Stimulated activated memory B cell treated with anti-CD40 and anti-IgM and Interleukin-4, amounts not matched to agents 10 μg/mL and 1 μg/mL and 100 μg/mL, for 72 hours (primary cell): ENCODE measurements around the gene TDG.
"Not testable (repeated sequence)": the region's sequence is repeated elsewhere in the genome, so short reads cannot be mapped to it uniquely, and the experiment has no call there.

Experiments used
- ATAC-seq: fragments of 150-1000 bp; cut with Tn5 transposase; 2 replicates; pipeline ENCODE4 v1.10.0; 2021
- H3K27ac Mint-ChIP-seq: one replicate; pipeline ENCODE4 v1.8.0; 2022; ENCODE audit warnings: mild to moderate bottlenecking, mixed read lengths
- H3K27me3 Mint-ChIP-seq: one replicate; pipeline ENCODE4 v1.8.0; 2022; ENCODE audit warnings: mixed read lengths
- H3K36me3 Mint-ChIP-seq: one replicate; pipeline ENCODE4 v1.8.0; 2022; ENCODE audit warnings: mixed read lengths
- H3K4me1 Mint-ChIP-seq: one replicate; pipeline ENCODE4 v1.8.0; 2022; ENCODE audit warnings: mixed read lengths
- H3K4me3 Mint-ChIP-seq: one replicate; pipeline ENCODE4 v1.8.0; 2022; ENCODE audit warnings: mild to moderate bottlenecking, moderate library complexity, mixed read lengths
- H3K9me3 Mint-ChIP-seq: one replicate; pipeline ENCODE4 v1.8.0; 2022; ENCODE audit warnings: mixed read lengths

The TDG gene

GRCh38 chr12:103994235-103994634 lies 28.6 kb downstream of the TDG start:
- Mint-ChIP-seq H3K27ac (no peak overlapping the region), H3K4me1 (no peaks in the 10 kb centered on the region), H3K27me3 (peaks cover 5% of the 10 kb centered on the region), H3K36me3 (no peaks in the 10 kb centered on the region), H3K4me3 (no peak overlapping the region), H3K9me3 (no peaks in the 10 kb centered on the region)
- ATAC-seq, result no peak

- ATAC-seq, result no peak
- H3K4me1 Mint-ChIP-seq, result no peaks in the 10 kb centered on the region
- H3K4me3 Mint-ChIP-seq, result no peak overlapping the region
- peaks cover 15% of the 10 kb centered on the region for H3K27me3 Mint-ChIP-seq
- H3K27ac Mint-ChIP-seq, result no peak overlapping the region
- H3K9me3 Mint-ChIP-seq, result no peaks in the 10 kb centered on the region
- no peaks in the 10 kb centered on the region for H3K36me3 Mint-ChIP-seq
Measured at GRCh38 chr12:103996595-103996994, 30.9 kb downstream of the TDG start.

GRCh38 chr12:103997286-103997900 lies 31.7 kb downstream of the TDG start:
- Mint-ChIP-seq H3K36me3 (no peaks in the 10 kb centered on the region), H3K27ac (no peak overlapping the region), H3K4me3 (no peak overlapping the region), H3K27me3 (peaks cover 18% of the 10 kb centered on the region), H3K9me3 (no peaks in the 10 kb centered on the region), H3K4me1 (no peaks in the 10 kb centered on the region)
- ATAC-seq, result no peak

GRCh38 chr12:103998976-103999375 lies 33.3 kb downstream of the TDG start:
- Mint-ChIP-seq H3K36me3 (no peaks in the 10 kb centered on the region), H3K4me1 (no peaks in the 10 kb centered on the region), H3K27me3 (peaks cover 33% of the 10 kb centered on the region), H3K27ac (no peak overlapping the region), H3K4me3 (no peak overlapping the region), H3K9me3 (no peaks in the 10 kb centered on the region)
- no peak for ATAC-seq

GRCh38 chr12:104000807-104001434 lies 35.2 kb downstream of the TDG start:
- Mint-ChIP-seq H3K4me3 (no peak overlapping the region), H3K27me3 (peaks cover 38% of the 10 kb centered on the region)
- no peak for ATAC-seq

GRCh38 chr12:104002686-104003085 lies 37.0 kb downstream of the TDG start:
- H3K9me3 Mint-ChIP-seq, result no peaks in the 10 kb centered on the region
- H3K36me3 Mint-ChIP-seq, result no peaks in the 10 kb centered on the region
- peaks cover 38% of the 10 kb centered on the region for H3K27me3 Mint-ChIP-seq
- no peak for ATAC-seq
- H3K4me3 Mint-ChIP-seq, result no peak overlapping the region
- no peaks in the 10 kb centered on the region for H3K4me1 Mint-ChIP-seq
- no peak overlapping the region for H3K27ac Mint-ChIP-seq

More at GRCh38 chr12:104000807-104001434, 35.2 kb downstream of the TDG start:
- H3K36me3 Mint-ChIP-seq, result no peaks in the 10 kb centered on the region
- H3K27ac Mint-ChIP-seq, result no peak overlapping the region
- no peaks in the 10 kb centered on the region for H3K9me3 Mint-ChIP-seq
- H3K4me1 Mint-ChIP-seq, result no peaks in the 10 kb centered on the region

- no peak overlapping the region for H3K4me3 Mint-ChIP-seq
- H3K27me3 Mint-ChIP-seq, result peaks cover 38% of the 10 kb centered on the region
- peaks cover 5% of the 10 kb centered on the region for H3K9me3 Mint-ChIP-seq
- peaks cover 4% of the 10 kb centered on the region for H3K36me3 Mint-ChIP-seq
- H3K27ac Mint-ChIP-seq, result no peak overlapping the region
- ATAC-seq, result no peak
- no peaks in the 10 kb centered on the region for H3K4me1 Mint-ChIP-seq
Measured at GRCh38 chr12:104003596-104003995, 37.9 kb downstream of the TDG start.

- H3K27me3 Mint-ChIP-seq, result peaks cover 23% of the 10 kb centered on the region
- peaks cover 5% of the 10 kb centered on the region for H3K9me3 Mint-ChIP-seq
- H3K4me3 Mint-ChIP-seq, result no peak overlapping the region
- ATAC-seq, result no peak
- peaks cover 4% of the 10 kb centered on the region for H3K36me3 Mint-ChIP-seq
- no peak overlapping the region for H3K27ac Mint-ChIP-seq
- H3K4me1 Mint-ChIP-seq, result no peaks in the 10 kb centered on the region
Measured at GRCh38 chr12:104006929-104007328, 41.3 kb downstream of the TDG start.

GRCh38 chr12:104010121-104010520 lies 44.4 kb downstream of the TDG start:
- Mint-ChIP-seq H3K9me3 (peaks cover 5% of the 10 kb centered on the region), H3K27ac (no peak overlapping the region), H3K4me1 (no peaks in the 10 kb centered on the region), H3K36me3 (peaks cover 4% of the 10 kb centered on the region), H3K4me3 (no peak overlapping the region), H3K27me3 (no peaks in the 10 kb centered on the region)
- no peak for ATAC-seq

GRCh38 chr12:104010606-104011169 lies 45.0 kb downstream of the TDG start:
- no peak overlapping the region for H3K4me3 Mint-ChIP-seq
- ATAC-seq, result no peak
- no peak overlapping the region for H3K27ac Mint-ChIP-seq
- H3K27me3 Mint-ChIP-seq, result no peaks in the 10 kb centered on the region
- peaks cover 4% of the 10 kb centered on the region for H3K36me3 Mint-ChIP-seq
- peaks cover 5% of the 10 kb centered on the region for H3K9me3 Mint-ChIP-seq
- no peaks in the 10 kb centered on the region for H3K4me1 Mint-ChIP-seq

- Mint-ChIP-seq H3K9me3 (peaks cover 5% of the 10 kb centered on the region), H3K4me3 (no peak overlapping the region), H3K27me3 (no peaks in the 10 kb centered on the region), H3K4me1 (no peaks in the 10 kb centered on the region), H3K36me3 (peaks cover 4% of the 10 kb centered on the region), H3K27ac (no peak overlapping the region)
- no peak for ATAC-seq
Measured at GRCh38 chr12:104011253-104011652, 45.6 kb downstream of the TDG start.

- no peak overlapping the region for H3K27ac Mint-ChIP-seq
- H3K4me1 Mint-ChIP-seq, result no peaks in the 10 kb centered on the region
- H3K27me3 Mint-ChIP-seq, result no peaks in the 10 kb centered on the region
- H3K36me3 Mint-ChIP-seq, result peaks cover 4% of the 10 kb centered on the region
- ATAC-seq, result no peak
- peaks cover 5% of the 10 kb centered on the region for H3K9me3 Mint-ChIP-seq
- no peak overlapping the region for H3K4me3 Mint-ChIP-seq
Measured at GRCh38 chr12:104012331-104012730, 46.7 kb downstream of the TDG start.

GRCh38 chr12:104021862-104022261 lies 56.2 kb downstream of the TDG start:
- not testable (repeated sequence) for H3K36me3 Mint-ChIP-seq, H3K4me1 Mint-ChIP-seq, ATAC-seq, H3K27ac Mint-ChIP-seq, H3K9me3 Mint-ChIP-seq, H3K4me3 Mint-ChIP-seq
- H3K27me3 Mint-ChIP-seq, result peaks cover 50% of the 10 kb centered on the region

- no peak for ATAC-seq
- Mint-ChIP-seq H3K27ac (no peak overlapping the region), H3K27me3 (peaks cover 56% of the 10 kb centered on the region), H3K4me3 (no peak overlapping the region), H3K9me3 (peaks cover 8% of the 10 kb centered on the region), H3K36me3 (no peaks in the 10 kb centered on the region), H3K4me1 (no peaks in the 10 kb centered on the region)
Measured at GRCh38 chr12:104022786-104023185, 57.1 kb downstream of the TDG start.

GRCh38 chr12:104023710-104024109 lies 58.0 kb downstream of the TDG start:
- Mint-ChIP-seq H3K27me3 (peaks cover 56% of the 10 kb centered on the region), H3K36me3 (no peaks in the 10 kb centered on the region), H3K4me1 (no peaks in the 10 kb centered on the region), H3K27ac (no peak overlapping the region), H3K4me3 (no peak overlapping the region), H3K9me3 (peaks cover 8% of the 10 kb centered on the region)
- ATAC-seq, result no peak

- no peak overlapping the region for H3K4me3 Mint-ChIP-seq
- no peaks in the 10 kb centered on the region for H3K4me1 Mint-ChIP-seq
- H3K27ac Mint-ChIP-seq, result no peak overlapping the region
- peaks cover 8% of the 10 kb centered on the region for H3K9me3 Mint-ChIP-seq
- H3K36me3 Mint-ChIP-seq, result no peaks in the 10 kb centered on the region
- no peak for ATAC-seq
- peaks cover 57% of the 10 kb centered on the region for H3K27me3 Mint-ChIP-seq
Measured at GRCh38 chr12:104024348-104024747, 58.7 kb downstream of the TDG start.
